WI38 (cell line): ENCODE data around the gene ARF3.

Experiments
- H3K4me3 ChIP-seq: 2 replicates; pipeline ENCODE4 v1.5.1; 2011; ENCODE audit warnings: low read depth, mild to moderate bottlenecking, control low read depth, low read length
- CTCF ChIP-seq: IDR thresholded peaks from 2 replicates; pipeline ENCODE4 v1.5.1; 2012; ENCODE audit warnings: low read depth, mild to moderate bottlenecking, control low read depth, low read length

Gene ARF3

GRCh38 chr12:48946205-48946604 is 11.1 kb downstream of the ARF3 start:
- TF ChIP-seq CTCF = no peak
- H3K4me3 ChIP-seq = no peak overlapping the region

GRCh38 chr12:48943221-48943620 is 14.1 kb downstream of the ARF3 start:
- TF ChIP-seq CTCF = no peak

GRCh38 chr12:48940181-48940580 is 17.1 kb downstream of the ARF3 start:
- TF ChIP-seq CTCF = no peak
- H3K4me3 ChIP-seq = no peak overlapping the region

More at GRCh38 chr12:48943221-48943620, 14.1 kb downstream of the ARF3 start:
- no peak overlapping the region for H3K4me3 ChIP-seq

- no peak for TF ChIP-seq CTCF
Measured at GRCh38 chr12:48938805-48939204, 18.5 kb downstream of the ARF3 start.

GRCh38 chr12:48937170-48937569 is 20.1 kb downstream of the ARF3 start:
- H3K4me3 ChIP-seq = no peak overlapping the region
- TF ChIP-seq CTCF = no peak

More at GRCh38 chr12:48938805-48939204, 18.5 kb downstream of the ARF3 start:
- no peak overlapping the region for H3K4me3 ChIP-seq

- TF ChIP-seq CTCF = peak; percentile 93
- H3K4me3 ChIP-seq = no peak overlapping the region
Measured at GRCh38 chr12:48936379-48936979, 20.8 kb downstream of the ARF3 start.

GRCh38 chr12:48934312-48934706 is 23.0 kb downstream of the ARF3 start:
- H3K4me3 ChIP-seq = no peak overlapping the region
- TF ChIP-seq CTCF = no peak
